HG02642 (cell line): Measurements from ENCODE around the gene ZNF488.

Source experiments
- ATAC-seq: cut with Tn5 transposase; IDR thresholded peaks from one replicate; pipeline ENCODE4 v1.9.1; 2021; ENCODE audit warnings: mild to moderate bottlenecking; ENCODE audit not compliant: unreplicated experiment, poor library complexity

The ZNF488 gene

GRCh38 chr10:47368431-47369180 is 15.5 kb downstream of the ZNF488 start:
- no peak for ATAC-seq

GRCh38 chr10:47367646-47368045 is 16.4 kb downstream of the ZNF488 start:
- ATAC-seq, result no peak

GRCh38 chr10:47366731-47367460 is 17.2 kb downstream of the ZNF488 start:
- ATAC-seq, result no peak

GRCh38 chr10:47366181-47366631 is 17.9 kb downstream of the ZNF488 start:
- ATAC-seq, result no peak

- no peak for ATAC-seq
These were observed 18.5 kb downstream of the ZNF488 start for GRCh38 chr10:47365431-47366180.

GRCh38 chr10:47364911-47365310 is 19.2 kb downstream of the ZNF488 start:
- ATAC-seq, result no peak

- ATAC-seq, result no peak
These were observed 19.7 kb downstream of the ZNF488 start for GRCh38 chr10:47364366-47364765.

GRCh38 chr10:47363781-47364180 is 20.3 kb downstream of the ZNF488 start:
- ATAC-seq, result no peak

GRCh38 chr10:47362199-47362598 is 21.9 kb downstream of the ZNF488 start:
- no peak for ATAC-seq

- ATAC-seq, result no peak
These were observed 22.8 kb downstream of the ZNF488 start for GRCh38 chr10:47361293-47361692.

GRCh38 chr10:47360419-47361040 is 23.6 kb downstream of the ZNF488 start:
- ATAC-seq, result no peak

GRCh38 chr10:47359626-47360418 is 24.3 kb downstream of the ZNF488 start:
- ATAC-seq, result no peak

- no peak for ATAC-seq
These were observed 25.0 kb downstream of the ZNF488 start for GRCh38 chr10:47359101-47359500.

- no peak for ATAC-seq
These were observed 25.6 kb downstream of the ZNF488 start for GRCh38 chr10:47358457-47358856.

GRCh38 chr10:47357911-47358310 is 26.2 kb downstream of the ZNF488 start:
- ATAC-seq, result no peak

GRCh38 chr10:47357131-47357582 is 26.9 kb downstream of the ZNF488 start:
- no peak for ATAC-seq

GRCh38 chr10:47356708-47357107 is 27.4 kb downstream of the ZNF488 start:
- no peak for ATAC-seq

GRCh38 chr10:47354900-47355299 is 29.2 kb downstream of the ZNF488 start:
- ATAC-seq, result no peak

- ATAC-seq, result no peak
These were observed 29.9 kb downstream of the ZNF488 start for GRCh38 chr10:47354165-47354564.

- ATAC-seq, result no peak
These were observed 30.7 kb downstream of the ZNF488 start for GRCh38 chr10:47353351-47353750.
